Endothelial cell of umbilical vein (primary cell): ENCODE results near the gene CDS2. TPM values are rescaled to one million over a fixed set of nuclear protein-coding genes. Genes with fewer than 3 reads are reported as not detected.

Source experiments
- BruUV-seq: library from RNA; stranded (reverse); fragments of 400-500 nt; replicated peaks from 2 replicates; lab custom pipeline; 2021; lab: Mats Ljungman, UMichigan
- CTCF ChIA-PET: fragments of 300-600, 350-600 bp; sonication (Branson Sonifier 250); formaldehyde crosslinking; loops from one replicate; lab custom pipeline; 2021; ENCODE audit warnings: antibody characterized with exemption, inconsistent platforms; lab: Charles Lee
- POLR2A ChIA-PET: fragments of 300-600, 350-600 bp; sonication (Branson Sonifier 250); formaldehyde crosslinking; loops from one replicate; lab custom pipeline; 2021; ENCODE audit warnings: antibody characterized with exemption, inconsistent platforms; lab: Charles Lee
- DNase-seq: peaks from one replicate; pipeline ENCODE4 v3.0.0-alpha.2; 2011; ENCODE audit warnings: low read depth, low spot score
- FAIRE-seq: peaks from 2 replicates; lab custom pipeline; 2011; peaks lifted over from hg19 to GRCh38; lab: Jason Lieb, UNC
- H2AFZ ChIP-seq: 2 replicates; pipeline ENCODE4 v1.6.0; 2012; ENCODE audit warnings: low read depth, low read length, control low read depth, inconsistent platforms
- H3K27ac ChIP-seq: 2 replicates; pipeline ENCODE4 v1.5.1; 2011; ENCODE audit warnings: low read depth, mild to moderate bottlenecking, control low read depth, low read length, moderate library complexity; ENCODE audit not compliant: insufficient read depth
- H3K27me3 ChIP-seq, 2 experiments: 2 replicates each; pipeline versions ENCODE4 v1.6.0 to v1.6.1; 2011; ENCODE audit warnings: low read length in 2 of 2, mixed read lengths in 1 of 2; ENCODE audit not compliant: control insufficient read depth in 2 of 2, insufficient read depth in 2 of 2
- H3K36me3 ChIP-seq, 2 experiments: 2 replicates in 1 of 2; 3 replicates in 1 of 2; pipeline ENCODE4 v1.5.1; 2011; ENCODE audit warnings: low read length in 2 of 2, mild to moderate bottlenecking in 1 of 2, moderate library complexity in 1 of 2; ENCODE audit not compliant: control insufficient read depth in 2 of 2, insufficient read depth in 2 of 2; ENCODE audit errors: extremely low read depth in 1 of 2
- H3K4me1 ChIP-seq: 3 replicates; pipeline ENCODE4 v1.5.1; 2011; ENCODE audit warnings: mild to moderate bottlenecking, low read length; ENCODE audit not compliant: control insufficient read depth, insufficient read depth; ENCODE audit errors: extremely low read depth
- H3K4me2 ChIP-seq: 2 replicates; pipeline ENCODE4 v1.6.1; 2011; ENCODE audit warnings: low read length, control low read depth, mixed read lengths; ENCODE audit not compliant: insufficient read depth
- H3K4me3 ChIP-seq, 3 experiments: fragments of 200-600 bp in 1 of 3; sonication (generic), shearing (Covaris generic) in 1 of 3; replicated peaks in 1 of 3; 2 replicates each; pipeline ENCODE4 v1.5.1; 2011 to 2016; ENCODE audit warnings: control low read depth in 3 of 3, low read length in 3 of 3, mild to moderate bottlenecking in 2 of 3, inconsistent platforms in 1 of 3, low read depth in 1 of 3, moderate library complexity in 1 of 3; ENCODE audit not compliant: insufficient read depth in 1 of 3
- H3K79me2 ChIP-seq: 2 replicates; pipeline ENCODE4 v1.6.0; 2012; ENCODE audit warnings: low read length, inconsistent platforms; ENCODE audit not compliant: control insufficient read depth, insufficient read depth
- H3K9ac ChIP-seq: replicated peaks from 2 replicates; pipeline ENCODE3; 2011; ENCODE audit warnings: low read length, control low read depth; ENCODE audit not compliant: insufficient read depth; ENCODE audit errors: extremely low read depth
- H3K9me1 ChIP-seq: replicated peaks from 3 replicates; pipeline ENCODE4 v1.6.0; 2011; ENCODE audit warnings: mild to moderate bottlenecking, low read length; ENCODE audit not compliant: control insufficient read depth, insufficient read depth; ENCODE audit errors: extremely low read depth
- H3K9me3 ChIP-seq: replicated peaks from 2 replicates; pipeline ENCODE4 v1.5.1; 2012; ENCODE audit warnings: low read length, inconsistent platforms; ENCODE audit not compliant: control insufficient read depth, insufficient read depth
- H4K20me1 ChIP-seq: replicated peaks from 2 replicates; pipeline ENCODE3; 2011; ENCODE audit warnings: mild to moderate bottlenecking, low read length; ENCODE audit not compliant: control insufficient read depth, insufficient read depth; ENCODE audit errors: extremely low read depth
- CTCF ChIP-seq, 2 donors: IDR thresholded peaks; 1 replicate in 1 of 2; 2 replicates in 1 of 2; pipeline ENCODE4 v1.5.1; 2011; ENCODE audit warnings: low read length in 2 of 2, mild to moderate bottlenecking in 2 of 2, moderate library complexity in 2 of 2, control low read depth in 1 of 2, inconsistent platforms in 1 of 2, low read depth in 1 of 2; ENCODE audit not compliant: insufficient read depth in 1 of 2; ENCODE audit errors: extremely low read depth in 1 of 2
- EZH2 ChIP-seq: IDR thresholded peaks from 2 replicates; pipeline ENCODE4 v1.6.1; 2012; ENCODE audit warnings: borderline replicate concordance, low read depth, mild to moderate bottlenecking, moderate library complexity, low read length, inconsistent platforms; ENCODE audit not compliant: severe bottlenecking
- FOS ChIP-seq: IDR thresholded peaks from 2 replicates; pipeline ENCODE4 v1.6.1; 2011; ENCODE audit warnings: mild to moderate bottlenecking, low read length, moderate library complexity, borderline replicate concordance; ENCODE audit not compliant: insufficient read depth
- GATA2 ChIP-seq: IDR thresholded peaks from 2 replicates; pipeline ENCODE4 v1.7.0; 2011; ENCODE audit warnings: low read depth, mild to moderate bottlenecking, moderate library complexity, mixed read lengths, low read length; ENCODE audit not compliant: insufficient read length, insufficient read depth
- JUN ChIP-seq: IDR thresholded peaks from 2 replicates; pipeline ENCODE4 v1.6.1; 2011; ENCODE audit warnings: borderline replicate concordance, low read depth; ENCODE audit not compliant: insufficient read length, insufficient read depth
- MAX ChIP-seq: IDR thresholded peaks from 2 replicates; pipeline ENCODE4 v1.6.1; 2011; ENCODE audit not compliant: insufficient read depth, insufficient read length
- MYC ChIP-seq: IDR thresholded peaks from one replicate; pipeline ENCODE4 v1.6.1; 2011; ENCODE audit warnings: mild to moderate bottlenecking, low read depth, low read length
- POLR2A ChIP-seq: IDR thresholded peaks from 2 replicates; pipeline ENCODE4 v1.6.1; 2012; ENCODE audit warnings: low read depth, mild to moderate bottlenecking, control low read depth, low read length
- POLR2AphosphoS5 ChIP-seq: IDR thresholded peaks from 2 replicates; pipeline ENCODE4 v1.6.1; 2012; ENCODE audit warnings: low read depth, mild to moderate bottlenecking, control low read depth, low read length, moderate library complexity; ENCODE audit not compliant: insufficient read depth
- dilution Hi-C: fragments of 300-500 bp; cut with MboI; formaldehyde crosslinking; loops from one replicate; pipeline ENCODE4 v1.15.0; 2019; ENCODE audit warnings: low sequenced_read_pairs; ENCODE audit not compliant: extremely low pct_ligation_motif_present
- intact Hi-C: fragments of 100-400 bp; cut with micrococcal nuclease; formaldehyde crosslinking; loops from one replicate; pipeline ENCODE4 v1.10.0; 2022
- polyA plus RNA-seq, 4 experiments: library from polyadenylated mRNA; depleted of rRNA in 3 of 4; stranded (reverse) in 3 of 4; unstranded in 1 of 4; fragments of >200 nt; gene quantifications; 2 replicates each; pipeline versions ENCODE4 v1.2.1 to v1.2.3, GENCODE V29; 2011 to 2012; ENCODE audit warnings: missing spikeins in 1 of 4
- total RNA-seq: library from RNA; stranded (reverse); gene quantifications from 2 replicates; pipeline ENCODE4 v1.2.3, GENCODE V29; 2021

Gene CDS2
- total and polyA plus RNA-seq, 2 donors (not counting 3 experiments of a cell fraction or from before 2014, with no cell fraction given): 47.0 to 49.0 TPM

GRCh38 chr20:5182615-5183254 is 55.9 kb downstream of the CDS2 start:
- dilution Hi-C loops: no loop called here
- peaks cover 19% of the 10 kb centered on the region for H3K4me1 ChIP-seq

More at GRCh38 chr20:5182615-5183254, 55.9 kb downstream of the CDS2 start:
- DNase-seq (no peak), FAIRE-seq (no peak)
- Histone ChIP-seq H3K36me3 (peaks cover 10 to 13% of the 10 kb centered on the region in 2 experiments), H3K4me3 (no peak overlapping the region), H3K4me2 (no peak overlapping the region), H3K79me2 (no peaks in the 10 kb centered on the region), H4K20me1 (no peaks in the 10 kb centered on the region), H3K9me1 (no peaks in the 10 kb centered on the region), H3K9me3 (no peaks in the 10 kb centered on the region), H2AFZ (no peak overlapping the region), H3K9ac (no peak overlapping the region), H3K27ac (no peak overlapping the region), H3K27me3 (no peaks in the 10 kb centered on the region)
- no peak for TF ChIP-seq GATA2
- TF ChIP-seq CTCF (IDR thresholded peaks at IDR 0.05; ENCODE audit: extremely low read depth in 1 of 2, insufficient read depth in 1 of 2, low read depth in 1 of 2, low read length in 2 of 2): no peak
- no peak for TF ChIP-seq POLR2A
- TF ChIP-seq JUN: no peak
- no peak for TF ChIP-seq POLR2AphosphoS5
- no peak for TF ChIP-seq FOS
- TF ChIP-seq MYC: no peak
- no peak for TF ChIP-seq EZH2
- TF ChIP-seq MAX: no peak
- no TSS peak for BruUV-seq
- ChIA-PET POLR2A (no interaction called here), CTCF (interaction anchor here (6.0 to 6.1 kb wide), 2 partner anchors 9 to 56 kb away, joined by 40 to 45 read pairs; partner anchors contain the start of gene CDS2)
- intact Hi-C loops: no loop called here
